ENCODE data around the gene UQCC2.

Gene UQCC2

GRCh38 chr6:33722103-33722623 is 10.7 kb upstream of the UQCC2 start:
- H3K4me2 ChIP-seq (ENCODE audit: low read length): no peak overlapping the region
- peaks cover 52% of the 10 kb centered on the region for H3K27me3 ChIP-seq (ENCODE audit: control insufficient read depth, low read length)
- no peaks in the 10 kb centered on the region for H4K20me1 ChIP-seq (ENCODE audit: control insufficient read depth, insufficient read depth, low read depth, low read length)
- no peak overlapping the region for H3K4me3 ChIP-seq (ENCODE audit: low read length)
- peaks cover 17% of the 10 kb centered on the region for H3K4me1 ChIP-seq (ENCODE audit: control insufficient read depth, low read length)
- no peaks in the 10 kb centered on the region for H3F3A ChIP-seq (ENCODE audit: control insufficient read depth, insufficient read depth)
- H3K27ac ChIP-seq (ENCODE audit: low read depth, low read length): no peak overlapping the region
- H3K9me2 ChIP-seq (replicated peaks; ENCODE audit: control insufficient read depth, low read length): no peaks in the 10 kb centered on the region
- no peaks in the 10 kb centered on the region for H3K36me3 ChIP-seq (ENCODE audit: control insufficient read depth, low read length)
- no peaks in the 10 kb centered on the region for H3K79me2 ChIP-seq (ENCODE audit: control insufficient read depth, low read length)
- no peak for TF ChIP-seq EZH2phosphoT487 (IDR thresholded peaks at IDR 0.05; ENCODE audit: borderline replicate concordance, low read length)
- no peak for TF ChIP-seq CTCF (IDR thresholded peaks at IDR 0.05; ENCODE audit: low read depth, low read length, poor library complexity, severe bottlenecking)
- no peaks in the 10 kb centered on the region for H3K9me3 ChIP-seq (ENCODE audit: control insufficient read depth, insufficient read depth, low read length)

DNA sequence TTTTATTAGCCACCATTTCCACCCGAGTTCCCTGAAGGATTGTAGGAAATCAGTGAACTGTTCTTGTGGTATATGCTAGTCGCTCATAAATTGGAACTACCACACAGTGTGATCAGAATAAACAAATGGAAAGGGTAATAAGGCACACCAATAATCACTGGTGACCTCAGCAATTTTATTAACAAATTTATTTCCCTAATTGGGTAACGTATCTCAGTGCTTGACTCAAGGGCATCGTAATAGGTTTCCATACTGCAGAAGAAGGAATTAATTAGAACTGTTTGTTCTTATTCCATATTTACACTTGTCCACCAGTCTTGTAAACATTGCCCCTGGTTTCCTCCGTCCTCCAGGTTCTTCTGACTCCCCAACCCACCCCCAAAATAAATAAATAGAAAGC is 10.0 kb upstream of the UQCC2 start:
- H3K9me3 ChIP-seq (ENCODE audit: control insufficient read depth, insufficient read depth, low read length): no peaks in the 10 kb centered on the region
- no peaks in the 10 kb centered on the region for H3F3A ChIP-seq (ENCODE audit: control insufficient read depth, insufficient read depth)
- TF ChIP-seq CTCF (IDR thresholded peaks at IDR 0.05; ENCODE audit: low read depth, low read length, poor library complexity, severe bottlenecking): no peak
- TF ChIP-seq EZH2phosphoT487 (IDR thresholded peaks at IDR 0.05; ENCODE audit: borderline replicate concordance, low read length): no peak
- H3K4me1 ChIP-seq (ENCODE audit: control insufficient read depth, low read length): peaks cover 13% of the 10 kb centered on the region
- peak overlapping the region; percentile 22; the same call in 1 of the 2 replicates for H3K4me2 ChIP-seq (ENCODE audit: low read length)
- H3K27ac ChIP-seq (ENCODE audit: low read depth, low read length): no peak overlapping the region
- no peaks in the 10 kb centered on the region for H3K79me2 ChIP-seq (ENCODE audit: control insufficient read depth, low read length)
- no peaks in the 10 kb centered on the region for H3K36me3 ChIP-seq (ENCODE audit: control insufficient read depth, low read length)
- no peaks in the 10 kb centered on the region for H4K20me1 ChIP-seq (ENCODE audit: control insufficient read depth, insufficient read depth, low read depth, low read length)
- H3K9me2 ChIP-seq (replicated peaks; ENCODE audit: control insufficient read depth, low read length): no peaks in the 10 kb centered on the region
- no peak overlapping the region for H3K4me3 ChIP-seq (ENCODE audit: low read length)
- H3K27me3 ChIP-seq (ENCODE audit: control insufficient read depth, low read length): peaks cover 47% of the 10 kb centered on the region

DNA sequence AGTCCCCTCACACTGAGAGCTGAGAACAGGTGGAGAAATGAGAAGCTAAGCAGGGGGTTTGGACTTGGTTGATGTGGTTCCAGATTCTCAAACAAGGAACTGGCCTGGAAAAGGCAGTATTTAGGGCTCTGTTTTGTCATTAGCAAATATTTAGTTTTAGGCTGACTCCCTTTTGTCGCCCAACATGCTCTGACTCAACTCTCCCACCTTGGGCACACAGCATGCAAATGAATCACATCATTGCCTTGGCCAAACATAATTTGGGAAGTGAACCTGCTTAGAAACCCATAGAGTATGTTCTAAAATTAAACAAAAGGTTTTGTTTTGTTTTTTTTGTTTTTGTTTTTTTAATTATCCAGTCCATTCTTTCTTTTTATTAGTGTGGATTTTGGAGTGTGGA is 9.5 kb upstream of the UQCC2 start:
- H3K4me3 ChIP-seq (ENCODE audit: low read length): no peak overlapping the region
- H3K27ac ChIP-seq (ENCODE audit: low read depth, low read length): no peak overlapping the region
- no peaks in the 10 kb centered on the region for H4K20me1 ChIP-seq (ENCODE audit: control insufficient read depth, insufficient read depth, low read depth, low read length)
- H3K4me2 ChIP-seq (ENCODE audit: low read length): peak overlapping the region; percentile 22
- H3F3A ChIP-seq (ENCODE audit: control insufficient read depth, insufficient read depth): no peaks in the 10 kb centered on the region
- peaks cover 43% of the 10 kb centered on the region for H3K27me3 ChIP-seq (ENCODE audit: control insufficient read depth, low read length)
- H3K9me3 ChIP-seq (ENCODE audit: control insufficient read depth, insufficient read depth, low read length): no peaks in the 10 kb centered on the region
- no peaks in the 10 kb centered on the region for H3K79me2 ChIP-seq (ENCODE audit: control insufficient read depth, low read length)
- no peaks in the 10 kb centered on the region for H3K36me3 ChIP-seq (ENCODE audit: control insufficient read depth, low read length)
- TF ChIP-seq EZH2phosphoT487 (IDR thresholded peaks at IDR 0.05; ENCODE audit: borderline replicate concordance, low read length) (no peak), CTCF (IDR thresholded peaks at IDR 0.05; ENCODE audit: low read depth, low read length, poor library complexity, severe bottlenecking) (no peak)
- no peaks in the 10 kb centered on the region for H3K9me2 ChIP-seq (replicated peaks; ENCODE audit: control insufficient read depth, low read length)
- H3K4me1 ChIP-seq (ENCODE audit: control insufficient read depth, low read length): peaks cover 13% of the 10 kb centered on the region
